HG03095 (cell line): ENCODE measurements around the gene CPSF6.
"Not testable (repeated sequence)": the region's sequence is repeated elsewhere in the genome, so short reads cannot be mapped to it uniquely, and the experiment has no call there.

Experiments used
- ATAC-seq: cut with Tn5 transposase; IDR thresholded peaks from one replicate; pipeline ENCODE4 v1.9.1; 2021; ENCODE audit warnings: moderate library complexity; ENCODE audit not compliant: unreplicated experiment

Gene CPSF6

GRCh38 chr12:69254862-69255261 is 15.5 kb downstream of the CPSF6 start:
- no peak for ATAC-seq

GRCh38 chr12:69258655-69259054 is 19.3 kb downstream of the CPSF6 start:
- ATAC-seq, result no peak

GRCh38 chr12:69262264-69262974 is 23.1 kb downstream of the CPSF6 start:
- no peak for ATAC-seq

GRCh38 chr12:69265205-69265604 is 25.8 kb downstream of the CPSF6 start:
- ATAC-seq, result no peak

- ATAC-seq, result not testable (repeated sequence)
These were observed 26.3 kb downstream of the CPSF6 start for GRCh38 chr12:69265633-69266032.

- ATAC-seq, result no peak
These were observed 26.8 kb downstream of the CPSF6 start for GRCh38 chr12:69266036-69266635.

GRCh38 chr12:69269736-69270135 is 30.4 kb downstream of the CPSF6 start:
- ATAC-seq, result no peak

- no peak for ATAC-seq
These were observed 33.1 kb downstream of the CPSF6 start for GRCh38 chr12:69272511-69272910.

- ATAC-seq, result no peak
These were observed 35.5 kb downstream of the CPSF6 start for GRCh38 chr12:69274861-69275260.

- no peak for ATAC-seq
These were observed 36.1 kb downstream of the CPSF6 start for GRCh38 chr12:69275471-69275891.

- no peak for ATAC-seq
These were observed 39.7 kb downstream of the CPSF6 start for GRCh38 chr12:69278814-69279782.

GRCh38 chr12:69284131-69284530 is 44.8 kb downstream of the CPSF6 start:
- no peak for ATAC-seq

GRCh38 chr12:69287556-69287955 is 48.2 kb downstream of the CPSF6 start:
- ATAC-seq, result no peak

GRCh38 chr12:69290545-69291277 is 51.3 kb downstream of the CPSF6 start:
- ATAC-seq, result peak; percentile 99

GRCh38 chr12:69291278-69291593 is 51.9 kb downstream of the CPSF6 start:
- no peak for ATAC-seq

GRCh38 chr12:69298133-69298532 is 58.8 kb downstream of the CPSF6 start:
- ATAC-seq, result no peak

GRCh38 chr12:69298947-69299346 is 59.6 kb downstream of the CPSF6 start:
- ATAC-seq, result no peak

- ATAC-seq, result no peak
These were observed 64.9 kb downstream of the CPSF6 start for GRCh38 chr12:69304284-69304683.

GRCh38 chr12:69309461-69309860 is 70.1 kb downstream of the CPSF6 start:
- no peak for ATAC-seq

- no peak for ATAC-seq
These were observed 73.8 kb downstream of the CPSF6 start for GRCh38 chr12:69313209-69313608.

- not testable (repeated sequence) for ATAC-seq
These were observed 77.4 kb downstream of the CPSF6 start for GRCh38 chr12:69316784-69317183.
